ENCODE data around the gene LRRC3. TPM values are rescaled to one million over a fixed set of nuclear protein-coding genes. Genes with fewer than 3 reads are reported as not detected.

LRRC3 gene
- total RNA-seq, 1 donor from 2014 or later: 2.5 TPM

DNA sequence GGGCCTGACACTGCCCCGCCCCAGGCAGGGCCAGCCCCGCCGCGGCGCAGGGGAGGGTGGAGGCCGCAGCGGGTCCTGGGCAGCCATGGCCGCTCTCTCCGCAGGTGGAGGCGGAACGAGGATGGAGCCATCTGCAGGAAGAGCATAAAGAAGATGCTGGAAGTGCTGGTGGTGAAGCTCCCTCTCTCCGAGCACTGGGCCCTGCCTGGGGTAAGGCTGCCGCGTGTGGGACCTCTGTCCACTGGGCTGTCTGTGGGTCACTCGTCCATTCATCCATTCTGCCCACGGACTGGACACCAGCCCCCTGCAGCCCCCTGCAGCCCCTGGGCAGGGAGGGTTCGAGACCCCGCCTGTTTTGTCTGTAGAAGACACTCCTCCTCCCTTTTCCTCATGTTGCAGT, 18.4 kb upstream of the LRRC3 start:
- Mint-ChIP-seq H3K9me3 (peaks cover 2% of the 10 kb centered on the region), H3K36me3 (no peaks in the 10 kb centered on the region), H3K27me3 (ENCODE audit: insufficient read depth, low read depth) (peaks cover 9% of the 10 kb centered on the region), H3K27ac (no peak overlapping the region), H3K4me1 (peaks cover 5% of the 10 kb centered on the region), H3K4me3 (no peak overlapping the region)
- no peaks in the 10 kb centered on the region for H3K4me1 ChIP-seq
- H3K27me3 ChIP-seq: no peaks in the 10 kb centered on the region
- no peaks in the 10 kb centered on the region for H4K20me1 ChIP-seq (ENCODE audit: low read depth)
- no peak for DNase-seq (ENCODE audit: low spot score)
- H3K79me2 ChIP-seq (ENCODE audit: low read depth): no peaks in the 10 kb centered on the region
- H3K9ac ChIP-seq: no peak overlapping the region
- H3K9me3 ChIP-seq (ENCODE audit: low read depth): no peaks in the 10 kb centered on the region
- H3K27ac ChIP-seq: no peak overlapping the region
- H3F3A ChIP-seq (ENCODE audit: low read depth): no peaks in the 10 kb centered on the region
- H3K4me3 ChIP-seq: no peak overlapping the region
- H3K4me2 ChIP-seq: no peak overlapping the region
- no peaks in the 10 kb centered on the region for H3K36me3 ChIP-seq
- TF ChIP-seq, protein P1, sequence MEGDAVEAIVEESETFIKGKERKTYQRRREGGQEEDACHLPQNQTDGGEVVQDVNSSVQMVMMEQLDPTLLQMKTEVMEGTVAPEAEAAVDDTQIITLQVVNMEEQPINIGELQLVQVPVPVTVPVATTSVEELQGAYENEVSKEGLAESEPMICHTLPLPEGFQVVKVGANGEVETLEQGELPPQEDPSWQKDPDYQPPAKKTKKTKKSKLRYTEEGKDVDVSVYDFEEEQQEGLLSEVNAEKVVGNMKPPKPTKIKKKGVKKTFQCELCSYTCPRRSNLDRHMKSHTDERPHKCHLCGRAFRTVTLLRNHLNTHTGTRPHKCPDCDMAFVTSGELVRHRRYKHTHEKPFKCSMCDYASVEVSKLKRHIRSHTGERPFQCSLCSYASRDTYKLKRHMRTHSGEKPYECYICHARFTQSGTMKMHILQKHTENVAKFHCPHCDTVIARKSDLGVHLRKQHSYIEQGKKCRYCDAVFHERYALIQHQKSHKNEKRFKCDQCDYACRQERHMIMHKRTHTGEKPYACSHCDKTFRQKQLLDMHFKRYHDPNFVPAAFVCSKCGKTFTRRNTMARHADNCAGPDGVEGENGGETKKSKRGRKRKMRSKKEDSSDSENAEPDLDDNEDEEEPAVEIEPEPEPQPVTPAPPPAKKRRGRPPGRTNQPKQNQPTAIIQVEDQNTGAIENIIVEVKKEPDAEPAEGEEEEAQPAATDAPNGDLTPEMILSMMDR (IDR thresholded peaks at IDR 0.05): no peak
- TF ChIP-seq EZH2 (IDR thresholded peaks at IDR 0.05) (no peak), EZH2phosphoT487 (IDR thresholded peaks at IDR 0.05) (no peak)
- H2AFZ ChIP-seq (replicated peaks): no peak overlapping the region

DNA sequence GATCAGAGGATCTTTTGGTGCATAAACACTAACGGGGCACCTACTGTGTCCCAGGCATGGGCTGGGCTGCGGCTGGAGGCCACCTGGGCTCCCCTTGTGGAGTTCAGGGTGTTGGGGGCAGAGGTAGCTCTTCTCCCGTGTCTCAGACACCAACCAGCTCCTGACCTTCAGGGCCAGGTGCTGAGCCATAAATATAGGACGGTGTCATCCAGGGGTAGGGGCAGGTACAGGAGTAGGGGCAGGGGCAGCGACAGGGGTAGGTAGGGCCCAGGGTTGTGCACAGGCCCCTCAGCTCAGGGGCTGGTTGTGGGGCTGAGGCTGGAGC, 18.0 kb upstream of the LRRC3 start:
- Histone ChIP-seq H3K27me3 (no peaks in the 10 kb centered on the region), H3F3A (ENCODE audit: low read depth) (no peaks in the 10 kb centered on the region), H3K9me3 (ENCODE audit: low read depth) (no peaks in the 10 kb centered on the region), H3K36me3 (no peaks in the 10 kb centered on the region), H3K9ac (no peak overlapping the region), H3K79me2 (ENCODE audit: low read depth) (no peaks in the 10 kb centered on the region), H3K4me3 (no peak overlapping the region), H3K27ac (no peak overlapping the region), H4K20me1 (ENCODE audit: low read depth) (no peaks in the 10 kb centered on the region), H3K4me1 (no peaks in the 10 kb centered on the region), H2AFZ (replicated peaks) (no peak overlapping the region), H3K4me2 (no peak overlapping the region)
- H3K4me3 Mint-ChIP-seq: no peak overlapping the region
- peaks cover 9% of the 10 kb centered on the region for H3K27me3 Mint-ChIP-seq (ENCODE audit: insufficient read depth, low read depth)
- no peaks in the 10 kb centered on the region for H3K36me3 Mint-ChIP-seq
- no peak for TF ChIP-seq EZH2phosphoT487 (IDR thresholded peaks at IDR 0.05)
- TF ChIP-seq EZH2 (IDR thresholded peaks at IDR 0.05): no peak
- TF ChIP-seq, protein P1 (IDR thresholded peaks at IDR 0.05): no peak
- no peaks in the 10 kb centered on the region for H3K9me3 Mint-ChIP-seq
- no peak for DNase-seq (ENCODE audit: low spot score)
- peaks cover 5% of the 10 kb centered on the region for H3K4me1 Mint-ChIP-seq
- H3K27ac Mint-ChIP-seq: no peak overlapping the region

DNA sequence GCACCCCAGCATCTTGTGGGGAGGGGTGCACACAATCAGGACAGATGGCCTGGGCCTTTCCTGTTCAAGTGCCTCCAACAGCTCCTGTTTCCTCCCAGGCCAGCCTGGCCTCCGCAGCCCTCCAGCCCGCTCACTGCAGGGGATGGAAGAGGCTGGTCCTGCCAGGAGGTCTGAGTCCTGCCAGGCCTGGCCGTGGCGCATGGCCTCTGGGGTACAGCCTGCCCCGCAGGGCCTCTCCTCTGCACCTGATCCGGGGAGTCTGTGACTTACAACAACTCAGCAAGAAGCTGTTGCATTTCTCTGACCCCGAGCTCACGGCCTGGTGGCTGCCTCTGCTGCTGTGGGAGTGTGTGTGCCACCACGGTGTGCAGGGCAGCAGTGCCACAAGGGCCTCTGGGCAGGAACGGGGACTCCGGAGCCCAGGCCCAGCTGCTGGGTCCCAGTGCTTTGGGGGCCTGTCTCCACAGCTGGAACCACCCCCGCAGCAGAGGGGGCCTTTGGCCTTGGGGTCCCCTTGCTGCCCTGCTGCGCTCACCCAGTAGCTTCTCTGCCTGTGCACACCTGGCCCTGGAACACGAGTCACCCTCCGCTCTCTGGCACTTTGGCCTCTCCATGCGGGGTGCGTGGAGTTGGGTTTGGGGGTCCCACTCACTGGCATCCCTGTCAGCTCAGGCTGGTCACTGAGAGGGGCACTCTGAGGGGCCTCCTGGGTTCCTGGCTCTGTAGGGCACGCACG, 17.4 kb upstream of the LRRC3 start:
- no peak overlapping the region for H3K4me3 Mint-ChIP-seq
- H4K20me1 ChIP-seq (ENCODE audit: low read depth): no peaks in the 10 kb centered on the region
- no peak overlapping the region for H3K27ac ChIP-seq
- H3K9ac ChIP-seq: no peak overlapping the region
- no peak overlapping the region for H3K4me2 ChIP-seq
- no peaks in the 10 kb centered on the region for H3K79me2 ChIP-seq (ENCODE audit: low read depth)
- DNase-seq (ENCODE audit: low spot score): no peak
- H3K36me3 ChIP-seq: no peaks in the 10 kb centered on the region
- peaks cover 7% of the 10 kb centered on the region for H3K27me3 Mint-ChIP-seq (ENCODE audit: insufficient read depth, low read depth)
- TF ChIP-seq EZH2phosphoT487 (IDR thresholded peaks at IDR 0.05) (no peak), EZH2 (IDR thresholded peaks at IDR 0.05) (no peak)
- TF ChIP-seq, protein P1 (IDR thresholded peaks at IDR 0.05): no peak
- H3K4me1 Mint-ChIP-seq: peaks cover 3% of the 10 kb centered on the region
- no peaks in the 10 kb centered on the region for H3K9me3 Mint-ChIP-seq
- no peaks in the 10 kb centered on the region for H3K4me1 ChIP-seq
- no peaks in the 10 kb centered on the region for H3K27me3 ChIP-seq
- no peaks in the 10 kb centered on the region for H3K9me3 ChIP-seq (ENCODE audit: low read depth)
- H3F3A ChIP-seq (ENCODE audit: low read depth): no peaks in the 10 kb centered on the region
- no peak overlapping the region for H3K4me3 ChIP-seq
- H3K27ac Mint-ChIP-seq: no peak overlapping the region
- H2AFZ ChIP-seq (replicated peaks): no peak overlapping the region
- H3K36me3 Mint-ChIP-seq: no peaks in the 10 kb centered on the region

All from neural progenitor cell (in vitro differentiated cells).